NCI-H2196 treated with DMSO at 0.1 percent for 48 hours (cell line): ENCODE data around the gene CTBP1.

Experiments used
- DNase-seq: peaks from one replicate; lab custom pipeline; 2025; ENCODE audit not compliant: unreplicated experiment; lab: John Stamatoyannopoulos, UW

Gene CTBP1

GRCh38 chr4:1164444-1164843, 84.5 kb downstream of the CTBP1 start:
- DNase-seq: no peak

DNA sequence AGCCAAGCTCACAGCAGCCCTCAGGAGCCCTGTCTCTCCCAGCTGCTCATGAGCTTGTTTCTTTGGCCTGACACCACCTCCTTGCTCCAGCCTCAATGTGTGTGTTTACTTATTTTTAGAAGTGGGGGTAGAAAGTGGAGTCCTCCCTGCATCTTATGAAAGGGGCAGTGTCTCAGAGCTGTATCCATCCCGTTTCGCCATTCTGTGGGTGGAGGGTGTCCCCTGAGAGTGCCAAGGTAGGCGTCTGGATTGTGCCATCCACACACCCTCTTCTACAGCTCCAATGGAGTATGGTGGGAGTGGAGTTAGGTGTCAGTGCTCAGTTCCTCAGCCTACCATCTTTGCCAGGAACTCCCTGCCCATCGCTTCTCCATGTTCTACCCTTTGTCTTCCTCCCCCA, 84.9 kb downstream of the CTBP1 start:
- DNase-seq: no peak
